GM12878 (cell line): Measurements from ENCODE around the gene S100B. TPM values are rescaled to one million over a fixed set of nuclear protein-coding genes. Genes with fewer than 3 reads are reported as not detected.

ENCODE experiments used
- ATAC-seq: fragments of 200-7000 bp; cut with Tn5 transposase; 3 replicates; pipeline ENCODE4 v1.9.1; 2020; ENCODE audit warnings: mild to moderate bottlenecking, moderate library complexity
- BruUV-seq: library from RNA; stranded (reverse); fragments of 400-500 nt; replicated peaks from 2 replicates; lab custom pipeline; 2021; lab: Mats Ljungman, UMichigan
- CTCF ChIA-PET: fragments of 300-600 bp; sonication (Branson Sonifier 250); formaldehyde crosslinking; extraction: SDS; loops from one replicate; lab custom pipeline; 2021; ENCODE audit warnings: inconsistent platforms; lab: Yijun Ruan, JAX
- POLR2A ChIA-PET: fragments of 350-600 bp; formaldehyde crosslinking; extraction: SDS; loops from one replicate; lab custom pipeline; 2021; ENCODE audit warnings: inconsistent platforms; lab: Charles Lee
- RAD21 ChIA-PET: fragments of 300-600 bp; sonication (Branson Sonifier 250); formaldehyde crosslinking; loops from one replicate; lab custom pipeline; 2023; ENCODE audit warnings: antibody characterized with exemption; ENCODE audit not compliant: unreplicated experiment; lab: Charles Lee
- SMC1A ChIA-PET: fragments of 300-600 bp; sonication (Branson Sonifier 250); formaldehyde crosslinking; loops from one replicate; lab custom pipeline; 2023; ENCODE audit not compliant: unreplicated experiment, uncharacterized antibody; lab: Charles Lee
- DNase-seq: peaks from one replicate; pipeline ENCODE4 v3.0.0-alpha.2; 2011; ENCODE audit warnings: low read depth, low spot score
- FAIRE-seq: peaks from 3 replicates; lab custom pipeline; 2011; peaks lifted over from hg19 to GRCh38; lab: Jason Lieb, UNC
- H2AFZ ChIP-seq: 2 replicates; pipeline ENCODE4 v1.6.0; 2011; ENCODE audit warnings: low read depth, low read length, control low read depth; ENCODE audit not compliant: control insufficient read depth
- H3K27ac ChIP-seq: 2 replicates; pipeline ENCODE4 v1.5.1; 2011; ENCODE audit warnings: control low read depth; ENCODE audit not compliant: control insufficient read depth, insufficient read depth
- H3K27me3 ChIP-seq, 2 experiments: replicated peaks in 1 of 2; 2 replicates each; pipeline versions ENCODE4 v1.6.0 to v1.6.1; 2011; ENCODE audit warnings: low read length in 1 of 2; ENCODE audit not compliant: control insufficient read depth in 2 of 2, insufficient read depth in 2 of 2
- H3K36me3 ChIP-seq, 2 experiments: 2 replicates each; pipeline ENCODE4 v1.5.1; 2011; ENCODE audit warnings: low read length in 1 of 2; ENCODE audit not compliant: control insufficient read depth in 2 of 2, insufficient read depth in 2 of 2
- H3K4me1 ChIP-seq: 2 replicates; pipeline ENCODE4 v1.6.1; 2011; ENCODE audit warnings: mild to moderate bottlenecking, low read length, moderate library complexity, mixed read lengths; ENCODE audit not compliant: control insufficient read depth, insufficient read depth
- H3K4me2 ChIP-seq: 2 replicates; pipeline ENCODE4 v1.6.0; 2011; ENCODE audit warnings: control low read depth; ENCODE audit not compliant: control insufficient read depth, insufficient read depth
- H3K4me3 ChIP-seq: fragments of 200-600 bp; sonication (generic); 2 replicates; pipeline ENCODE4 v1.5.1; 2016
- H3K79me2 ChIP-seq: 2 replicates; pipeline ENCODE4 v1.6.0; 2011; ENCODE audit warnings: low read length; ENCODE audit not compliant: control insufficient read depth, insufficient read depth
- H3K9ac ChIP-seq: 2 replicates; pipeline ENCODE4 v1.8.0; 2011; ENCODE audit warnings: low read length, control low read depth, mixed read lengths; ENCODE audit not compliant: control insufficient read depth, insufficient read depth
- H3K9me3 ChIP-seq: replicated peaks from 3 replicates; pipeline ENCODE4 v1.5.1; 2011; ENCODE audit warnings: mild to moderate bottlenecking, low read length; ENCODE audit not compliant: control insufficient read depth, insufficient read depth
- H4K20me1 ChIP-seq: 2 replicates; pipeline ENCODE4 v1.6.0; 2011; ENCODE audit not compliant: control insufficient read depth, insufficient read depth
- CHD1 ChIP-seq: IDR thresholded peaks from 2 replicates; pipeline ENCODE4 v1.6.1; 2012; ENCODE audit warnings: low read depth, low read length, improper control_type of control experiment
- CREM ChIP-seq: IDR thresholded peaks from 2 replicates; pipeline ENCODE4 v1.6.1; 2014; ENCODE audit warnings: antibody characterized with exemption, low read depth
- E2F4 ChIP-seq: IDR thresholded peaks from 2 replicates; pipeline ENCODE4 v1.6.1; 2012; ENCODE audit warnings: low read depth, low read length, improper control_type of control experiment
- MEF2B ChIP-seq: fragments of 450-650 bp; IDR thresholded peaks from 2 replicates; pipeline ENCODE4 v1.6.1; 2018; ENCODE audit warnings: mild to moderate bottlenecking, moderate library complexity; ENCODE audit not compliant: partially characterized antibody, poor library complexity, severe bottlenecking
- MTA2 ChIP-seq: fragments of 450-650 bp; IDR thresholded peaks from 2 replicates; pipeline ENCODE4 v1.6.1; 2016; ENCODE audit warnings: low read depth, mild to moderate bottlenecking, moderate library complexity
- PAX5 ChIP-seq: IDR thresholded peaks from 2 replicates; pipeline ENCODE4 v1.6.1; 2011; ENCODE audit warnings: low read depth, low read length, borderline replicate concordance
- SREBF1 ChIP-seq: IDR thresholded peaks from 2 replicates; pipeline ENCODE4 v1.6.1; 2012; ENCODE audit warnings: mild to moderate bottlenecking, low read length
- STAT3 ChIP-seq: IDR thresholded peaks from 2 replicates; pipeline ENCODE4 v1.6.1; 2011; ENCODE audit warnings: low read depth, low read length, improper control_type of control experiment
- TARDBP ChIP-seq: IDR thresholded peaks from 2 replicates; pipeline ENCODE4 v1.6.1; 2016; ENCODE audit warnings: borderline replicate concordance
- ZBED1 ChIP-seq: IDR thresholded peaks from 2 replicates; pipeline ENCODE4 v1.6.1; 2016; ENCODE audit warnings: borderline replicate concordance
- ZBTB4 ChIP-seq: fragments of 450-650 bp; formaldehyde crosslinking; IDR thresholded peaks from 2 replicates; pipeline ENCODE4 v1.4.0; 2022; ENCODE audit warnings: mild to moderate bottlenecking, moderate library complexity
- ZNF384 ChIP-seq: IDR thresholded peaks from 2 replicates; pipeline ENCODE4 v1.6.1; 2012; ENCODE audit warnings: low read depth, mild to moderate bottlenecking, low read length, improper control_type of control experiment, borderline replicate concordance
- WGBS: methylation state at CpG from one replicate; pipeline ENCODE4 v1.1.6; 2016; ENCODE audit warnings: low lambda C conversion rate; ENCODE audit not compliant: insufficient replicate concordance, insufficient coverage; ENCODE audit errors: missing lambda C conversion rate; 5-methylcytosine and 5-hydroxymethylcytosine counted together
- in situ Hi-C: fragments of 300-500 bp; cut with MboI; formaldehyde crosslinking; loops from 9 replicates; pipeline ENCODE4 v1.14.3; 2018; ENCODE audit warnings: mixed read lengths
- intact Hi-C: fragments of 100-400 bp; cut with micrococcal nuclease; formaldehyde crosslinking; loops from one replicate; pipeline ENCODE4 v1.14.2; 2022; ENCODE audit not compliant: unreplicated experiment
- polyA plus RNA-seq, 11 experiments: library from polyadenylated mRNA; depleted of rRNA in 4 of 11; unstranded in 6 of 11; stranded (reverse) in 5 of 11; fragments of >200 nt; fragmentation: Nextera tagmentation in 4 of 11; fragmentation: Illumina TruSeq in 1 of 11; extraction: Ambion mirVana in 4 of 11; extraction: Trizol in 1 of 11; gene quantifications; 1 replicate in 1 of 11; 2 replicates in 10 of 11; pipeline versions ENCODE4 v1.2.1 to v1.2.3, GENCODE V29; 2011 to 2016; ENCODE audit warnings: inconsistent platforms in 2 of 11, missing spikeins in 2 of 11, low read depth in 1 of 11
- total RNA-seq, 4 experiments: library from RNA; depleted of rRNA in 3 of 4; stranded (reverse); fragments of >200 nt in 3 of 4; fragmentation: Illumina TruSeq in 1 of 4; extraction: Trizol in 1 of 4; gene quantifications; 2 replicates each; pipeline versions ENCODE4 v1.2.1 to v1.2.3, GENCODE V29; 2013 to 2021

Gene S100B
- total and polyA plus RNA-seq, 10 of the 15 experiments (the other 5 are each of a cell fraction or from before 2014, with no cell fraction given) = 0.11 to 0.22 TPM; not detected in 8

GRCh38 chr21:46648539-46648938, 43.7 kb upstream of the S100B start:
- ATAC-seq = no peak
- ChIA-PET CTCF (no interaction called here), SMC1A (no interaction called here), POLR2A (no interaction called here), RAD21 (no interaction called here)
- WGBS = 98% methylated on average over 27 of the region's 27 CpGs
- no peak for FAIRE-seq
- Histone ChIP-seq H3K9ac (no peak overlapping the region), H3K79me2 (no peaks in the 10 kb centered on the region), H2AFZ (no peak overlapping the region), H3K27me3 (no peaks in the 10 kb centered on the region), H3K9me3 (no peaks in the 10 kb centered on the region; the same call in 2 of the 3 replicates), H4K20me1 (no peaks in the 10 kb centered on the region), H3K27ac (no peak overlapping the region), H3K4me2 (no peak overlapping the region), H3K4me3 (no peak overlapping the region), H3K36me3 (peaks cover 11 to 35% of the 10 kb centered on the region in 2 experiments), H3K4me1 (no peaks in the 10 kb centered on the region)
- intact Hi-C loops (no loop called here), in situ Hi-C loops (no loop called here)
- TF ChIP-seq MEF2B (no peak), TARDBP (no peak), E2F4 (no peak), STAT3 (no peak), MTA2 (no peak), ZNF384 (no peak), CREM (no peak), ZBTB4 (no peak), CHD1 (no peak), PAX5 (no peak), SREBF1 (no peak), ZBED1 (no peak)
- no TSS peak for BruUV-seq
- no peak for DNase-seq
